NCI-H2029 (cell line): ENCODE measurements around the gene TIGD1.

Source experiments
- DNase-seq: peaks from one replicate; lab custom pipeline; 2025; lab: John Stamatoyannopoulos, UW

The TIGD1 gene

DNA sequence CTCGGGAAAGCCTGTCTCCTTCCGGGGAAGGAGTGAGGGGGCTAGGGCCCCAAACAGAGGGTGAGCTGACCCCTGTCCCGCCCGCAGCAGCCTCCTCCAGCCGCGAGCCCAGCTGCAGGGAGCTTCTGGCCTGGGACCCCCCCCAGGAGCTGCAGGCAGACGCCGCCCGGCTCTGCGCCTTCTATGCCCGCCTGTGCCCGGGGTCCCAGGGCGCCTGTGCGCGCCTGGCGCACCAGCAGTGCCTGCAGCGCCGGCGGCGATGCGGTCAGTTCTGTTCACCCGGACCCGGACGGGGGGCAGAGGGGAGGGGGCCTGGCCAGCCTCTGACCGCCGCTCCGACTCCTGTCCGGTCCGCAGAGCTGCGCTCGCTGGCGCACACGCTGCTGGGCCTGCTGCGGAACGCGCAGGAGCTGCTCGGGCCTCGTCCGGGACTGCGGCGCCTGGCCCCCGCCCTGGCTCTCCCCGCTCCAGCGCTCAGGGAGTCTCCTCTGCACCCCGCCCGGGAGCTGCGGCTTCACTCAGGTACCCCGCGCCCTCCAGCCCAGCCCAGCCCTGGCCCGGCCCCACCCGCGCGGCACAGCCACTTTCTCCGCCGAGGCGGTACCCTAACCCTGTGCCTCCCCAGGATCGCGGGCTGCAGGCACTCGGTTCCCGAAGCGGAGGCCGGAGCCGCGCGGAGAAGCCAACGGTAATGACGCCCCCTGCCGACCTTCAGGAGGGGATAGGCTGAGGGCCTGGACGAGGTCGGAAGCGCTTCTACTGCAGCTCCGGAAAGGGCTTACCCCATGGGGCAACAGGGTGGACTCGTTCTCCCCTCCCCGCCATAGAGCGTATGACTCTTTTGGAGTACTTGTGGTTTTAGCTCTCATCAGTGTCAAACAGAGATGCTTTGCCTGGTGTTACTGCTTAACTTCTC lies 26.4 kb downstream of the TIGD1 start:
- DNase-seq, result no peak

DNA sequence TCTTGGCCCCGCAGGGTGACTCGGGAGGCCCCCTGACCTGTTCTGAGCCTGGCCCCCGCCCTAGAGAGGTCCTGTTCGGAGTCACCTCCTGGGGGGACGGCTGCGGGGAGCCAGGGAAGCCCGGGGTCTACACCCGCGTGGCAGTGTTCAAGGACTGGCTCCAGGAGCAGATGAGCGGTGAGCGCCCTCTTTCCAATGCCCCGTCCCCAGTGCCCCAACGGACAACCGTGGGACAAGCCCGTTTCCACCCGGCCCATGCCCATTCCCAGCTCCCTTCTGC lies 27.0 kb downstream of the TIGD1 start:
- DNase-seq, result no peak

DNA sequence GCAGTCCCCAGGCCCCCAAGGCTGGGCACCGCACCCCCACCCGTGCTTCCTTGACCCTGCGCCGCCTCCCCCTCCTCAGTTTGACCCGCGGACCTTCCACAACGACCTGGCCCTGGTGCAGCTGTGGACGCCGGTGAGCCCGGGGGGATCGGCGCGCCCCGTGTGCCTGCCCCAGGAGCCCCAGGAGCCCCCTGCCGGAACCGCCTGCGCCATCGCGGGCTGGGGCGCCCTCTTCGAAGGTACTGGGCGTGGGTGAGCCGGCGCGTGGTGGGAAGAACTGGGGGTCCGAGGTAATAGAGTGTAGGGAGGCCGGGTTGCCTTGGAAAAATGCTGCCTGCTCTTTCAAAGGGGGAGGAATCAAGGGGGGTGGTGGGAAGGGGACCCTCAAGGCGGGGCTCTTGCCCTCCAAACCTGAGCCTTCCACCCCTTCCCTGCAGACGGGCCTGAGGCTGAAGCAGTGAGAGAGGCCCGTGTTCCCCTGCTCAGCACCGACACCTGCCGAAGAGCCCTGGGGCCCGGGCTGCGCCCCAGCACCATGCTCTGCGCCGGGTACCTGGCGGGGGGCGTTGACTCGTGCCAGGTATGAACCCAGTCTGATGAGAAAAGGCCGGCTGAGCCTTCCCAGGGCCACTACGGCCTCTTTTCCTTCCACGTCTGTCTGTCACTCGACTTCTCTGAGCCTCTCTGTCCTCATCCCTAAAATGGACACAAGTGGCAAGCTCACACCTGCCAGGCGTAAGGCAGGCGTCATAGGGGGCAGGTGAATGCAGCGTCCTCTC lies 27.5 kb downstream of the TIGD1 start:
- DNase-seq, result no peak

DNA sequence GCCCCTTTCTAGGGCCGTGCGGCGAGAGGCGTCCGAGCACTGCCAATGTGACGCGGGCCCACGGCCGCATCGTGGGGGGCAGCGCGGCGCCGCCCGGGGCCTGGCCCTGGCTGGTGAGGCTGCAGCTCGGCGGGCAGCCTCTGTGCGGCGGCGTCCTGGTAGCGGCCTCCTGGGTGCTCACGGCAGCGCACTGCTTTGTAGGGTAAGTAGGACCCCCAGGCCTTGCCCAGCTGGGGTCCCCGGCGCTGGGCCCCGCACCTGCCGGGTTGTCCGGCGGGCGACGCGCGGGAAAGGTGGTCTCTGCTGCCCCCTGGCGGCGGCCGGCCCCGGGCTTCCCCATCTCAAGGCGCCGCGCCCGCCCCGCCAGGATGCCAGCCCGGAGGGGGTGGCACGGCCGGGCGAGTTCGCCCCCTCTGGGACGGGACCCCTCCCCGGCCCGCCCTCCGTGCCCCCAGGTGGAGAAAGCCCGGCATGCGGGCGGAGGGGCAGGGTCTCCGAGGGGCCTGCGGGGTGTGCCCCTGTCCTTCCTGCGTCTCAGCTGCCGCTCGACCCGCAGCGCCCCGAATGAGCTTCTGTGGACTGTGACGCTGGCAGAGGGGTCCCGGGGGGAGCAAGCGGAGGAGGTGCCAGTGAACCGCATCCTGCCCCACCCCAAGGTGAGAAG lies 28.3 kb downstream of the TIGD1 start:
- no peak for DNase-seq

DNA sequence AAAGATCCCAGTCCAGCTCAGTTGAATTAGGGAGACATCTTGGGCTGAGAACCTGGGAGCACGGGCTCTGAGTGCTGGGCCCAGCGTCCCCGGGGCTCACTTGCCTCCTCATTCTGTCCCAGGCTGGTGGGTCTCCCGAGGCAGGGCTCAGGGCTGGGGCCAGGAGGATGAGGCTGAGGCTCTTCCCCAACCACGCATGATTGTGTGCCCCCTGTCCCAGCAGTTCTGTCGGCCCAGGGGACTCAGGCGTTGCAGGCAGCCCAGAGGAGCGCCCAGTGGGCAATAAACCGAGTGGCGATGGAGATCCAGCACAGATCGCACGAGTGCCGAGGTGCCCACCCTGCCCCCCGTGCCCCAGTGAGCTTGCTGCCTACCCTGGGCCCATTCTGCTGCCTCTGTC lies 29.3 kb downstream of the TIGD1 start:
- no peak for DNase-seq

DNA sequence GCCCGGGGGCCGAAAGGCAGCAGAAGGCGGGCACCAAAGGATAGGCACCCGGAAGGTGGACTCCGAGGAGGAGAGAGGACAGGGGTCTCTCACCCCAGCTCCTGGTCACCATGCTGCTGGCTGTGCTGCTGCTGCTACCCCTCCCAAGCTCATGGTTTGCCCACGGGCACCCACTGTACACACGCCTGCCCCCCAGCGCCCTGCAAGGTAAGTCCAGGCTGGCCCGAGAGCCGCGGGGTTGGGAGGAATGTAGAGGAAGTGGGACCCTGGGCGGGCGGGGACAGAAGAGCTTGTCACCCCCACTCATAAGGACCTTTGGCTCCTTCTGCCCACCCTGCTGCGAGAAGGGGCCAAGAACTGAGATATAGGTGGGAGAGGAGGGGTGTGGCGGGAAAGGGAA lies 29.9 kb downstream of the TIGD1 start:
- DNase-seq, result no peak

DNA sequence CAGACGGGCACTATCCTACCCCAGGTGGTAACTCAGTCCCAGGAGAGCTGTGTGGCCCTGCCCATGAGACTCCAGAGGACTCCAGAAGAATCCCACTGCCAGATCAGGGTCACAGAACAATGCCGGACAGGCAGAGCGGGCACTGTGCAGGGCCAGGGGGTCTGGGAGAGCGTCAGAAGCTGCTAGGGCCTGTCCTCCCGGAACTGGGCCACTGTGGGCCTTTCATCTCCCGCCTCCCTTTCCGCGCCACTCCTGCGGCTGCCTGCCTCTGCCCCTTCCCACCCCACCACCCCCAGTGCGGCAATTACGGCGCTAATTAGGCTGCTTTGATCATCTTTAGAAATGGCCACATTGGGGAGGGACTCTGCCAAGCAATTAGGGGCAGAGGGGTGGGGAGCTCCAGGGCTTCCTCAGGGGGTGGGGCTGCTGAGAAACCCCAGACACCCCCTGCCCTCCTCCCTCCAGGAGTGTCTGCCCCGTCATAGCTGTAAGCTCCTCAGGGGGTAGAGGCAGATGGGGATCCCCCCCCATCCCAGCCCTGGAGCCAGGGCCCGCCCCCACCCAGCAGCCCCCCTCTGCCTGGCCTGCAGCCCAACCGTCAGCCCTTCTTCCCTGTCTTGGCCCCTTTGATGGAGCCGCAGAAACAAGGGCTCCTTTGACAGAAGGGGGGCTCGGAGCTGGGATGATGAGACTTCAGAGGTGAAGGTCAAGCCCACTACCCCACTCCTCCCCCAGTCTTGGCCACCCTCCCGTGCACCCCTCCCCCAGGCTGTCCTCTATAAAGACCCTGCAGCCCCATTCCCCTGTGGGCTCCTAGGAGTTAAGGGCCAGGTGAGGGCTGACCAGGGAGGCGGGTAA lies 30.5 kb downstream of the TIGD1 start, which contains the start of gene PRSS56:
Gene PRSS56, plus strand, starts transcription at position 808 of the 858 bp plus-strand sequence. CDS start 211 bp downstream, outside the sequence.
- no peak for DNase-seq

DNA sequence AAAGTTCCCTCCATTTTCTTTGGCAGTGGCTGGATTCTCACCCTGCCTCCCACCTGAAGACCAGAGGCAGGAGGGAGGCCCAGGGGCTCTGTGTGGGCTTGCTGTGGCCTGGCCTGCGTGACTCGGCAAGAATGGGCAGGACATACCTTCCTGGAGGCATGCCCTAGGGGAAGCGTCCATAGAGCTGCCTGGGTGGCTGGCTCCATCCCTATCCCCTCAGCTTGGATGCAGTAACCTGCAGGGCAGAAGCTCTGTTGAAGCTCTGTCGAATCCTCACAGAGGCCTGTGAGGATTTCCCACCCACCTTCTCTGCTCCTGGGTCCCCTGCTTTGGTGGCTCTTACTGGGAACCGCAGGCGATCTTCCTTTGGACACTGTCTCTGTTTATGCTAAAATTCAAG lies 31.5 kb downstream of the TIGD1 start:
- DNase-seq, result no peak

DNA sequence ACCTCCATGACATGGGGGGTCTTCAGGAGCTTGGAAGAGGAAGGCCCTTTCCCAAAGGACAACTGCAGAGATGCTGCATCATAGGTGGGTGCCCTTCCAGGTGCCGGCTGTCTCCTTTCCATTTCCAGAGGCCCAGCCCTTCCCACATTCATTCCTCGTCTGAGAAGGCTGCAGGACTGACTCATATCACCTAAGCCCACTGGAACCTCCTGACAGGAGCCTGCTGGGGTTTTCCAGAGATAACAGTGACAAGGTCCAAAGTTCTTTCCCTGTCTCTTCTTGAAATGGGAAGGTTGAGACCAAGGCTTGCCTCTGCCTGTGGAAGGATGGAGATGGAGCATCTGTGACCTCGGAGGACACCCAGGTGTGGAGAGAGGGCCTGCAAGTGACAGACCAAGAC lies 33.8 kb downstream of the TIGD1 start:
- no peak for DNase-seq

DNA sequence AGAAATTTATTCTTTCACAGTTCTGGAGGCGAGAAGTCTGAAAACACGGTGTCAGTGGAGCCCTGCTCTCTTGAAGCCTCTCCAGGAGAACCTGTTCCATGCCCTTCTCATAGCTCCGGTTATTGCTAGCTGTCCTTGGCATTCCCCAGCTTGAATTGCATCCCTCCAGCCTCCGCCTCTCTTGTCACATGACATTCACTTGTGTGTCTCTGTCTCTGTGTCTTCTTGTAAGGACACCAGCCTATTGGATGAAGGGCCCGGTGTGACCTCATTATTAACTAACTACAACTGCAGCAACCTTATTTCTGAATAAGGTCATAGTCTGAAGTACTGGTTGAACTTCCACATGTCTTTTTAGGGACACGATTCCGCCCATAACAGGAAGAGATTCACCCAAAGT lies 34.7 kb downstream of the TIGD1 start:
- no peak for DNase-seq

DNA sequence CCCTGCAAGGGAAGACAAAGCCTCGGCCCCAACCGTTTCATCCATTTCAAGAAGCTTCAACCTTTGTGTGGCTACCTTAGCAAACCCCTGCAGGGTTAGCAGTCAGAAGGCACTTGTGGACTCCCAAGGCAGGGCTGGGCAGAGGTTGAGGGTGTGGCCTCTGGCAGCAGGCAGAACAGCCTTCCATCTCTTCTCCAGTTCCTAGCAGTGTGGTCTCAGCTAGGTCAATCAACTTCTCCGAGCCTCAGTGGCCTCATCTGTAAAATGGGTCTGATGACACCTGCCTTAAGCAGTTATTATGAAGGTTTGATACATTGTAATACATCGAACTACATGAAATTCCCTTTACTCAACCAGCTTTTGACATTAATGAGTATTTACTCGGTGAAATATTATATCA lies 37.0 kb downstream of the TIGD1 start:
- no peak for DNase-seq

DNA sequence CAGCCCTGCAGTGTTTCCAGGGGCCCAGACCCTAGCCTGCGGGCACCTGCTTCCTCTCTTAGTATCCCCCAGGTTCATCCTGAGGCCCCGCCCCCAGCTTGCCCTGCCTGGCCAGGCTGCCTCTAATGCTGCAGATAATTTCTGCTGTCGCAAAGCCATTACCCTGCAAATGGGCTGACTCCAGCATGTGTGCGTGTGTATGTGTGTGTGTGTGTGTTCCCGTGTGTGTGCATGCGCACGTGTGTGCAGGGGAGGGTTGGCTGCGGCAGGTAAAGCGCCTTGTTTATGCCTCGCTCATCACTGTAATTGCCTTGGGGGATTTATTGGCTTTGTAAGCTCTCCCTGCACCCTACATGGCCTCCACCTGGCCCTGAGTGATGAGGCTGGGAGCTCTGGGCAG lies 37.8 kb downstream of the TIGD1 start:
- DNase-seq, result no peak

DNA sequence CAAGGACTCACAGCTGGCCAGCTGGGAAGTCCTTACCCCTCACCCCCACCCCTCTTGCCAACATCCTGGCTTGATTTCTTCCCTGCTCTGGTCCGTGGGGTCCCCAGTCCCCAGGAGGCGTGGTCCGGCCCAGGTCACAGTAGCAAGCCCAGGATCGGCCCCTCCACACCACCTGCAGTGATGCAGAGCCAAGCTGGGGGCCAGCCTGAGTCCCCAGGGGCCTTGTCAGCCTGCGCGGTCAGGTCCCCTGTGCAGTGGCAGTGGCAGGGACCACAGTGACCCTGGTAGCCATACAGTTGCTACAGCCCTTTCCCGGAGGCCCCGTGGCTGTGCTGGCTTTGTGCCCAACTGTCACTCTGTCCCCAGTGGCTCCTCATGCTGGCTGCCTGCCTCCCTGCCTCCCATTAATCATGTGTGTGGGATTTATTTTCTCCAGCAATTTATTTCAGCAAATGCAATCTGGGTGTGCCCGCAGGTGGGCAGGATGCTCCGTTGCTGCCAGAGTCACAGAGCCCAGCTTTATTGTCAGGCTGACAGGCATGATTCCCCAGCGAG lies 38.9 kb downstream of the TIGD1 start:
- DNase-seq, result no peak

DNA sequence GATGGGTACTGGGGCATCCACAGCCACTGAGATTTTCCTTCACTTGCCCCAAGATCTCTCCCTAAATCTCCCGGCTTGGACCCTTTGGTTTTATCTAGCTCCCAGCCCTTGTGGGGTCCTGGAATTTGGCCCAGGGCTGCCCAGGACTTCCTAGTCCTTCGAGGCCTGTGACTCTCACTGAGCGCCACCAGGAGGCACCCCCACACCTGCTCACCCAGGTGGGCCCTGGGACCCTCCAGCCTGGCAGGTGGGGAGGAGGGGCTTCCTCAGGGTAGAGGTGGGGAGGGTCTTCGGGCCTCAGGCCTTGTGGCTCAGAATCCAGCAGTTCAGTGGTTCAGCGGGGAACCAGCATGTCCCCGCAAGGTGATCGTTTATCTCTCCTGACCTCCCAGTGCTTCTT lies 42.1 kb downstream of the TIGD1 start:
- no peak for DNase-seq

DNA sequence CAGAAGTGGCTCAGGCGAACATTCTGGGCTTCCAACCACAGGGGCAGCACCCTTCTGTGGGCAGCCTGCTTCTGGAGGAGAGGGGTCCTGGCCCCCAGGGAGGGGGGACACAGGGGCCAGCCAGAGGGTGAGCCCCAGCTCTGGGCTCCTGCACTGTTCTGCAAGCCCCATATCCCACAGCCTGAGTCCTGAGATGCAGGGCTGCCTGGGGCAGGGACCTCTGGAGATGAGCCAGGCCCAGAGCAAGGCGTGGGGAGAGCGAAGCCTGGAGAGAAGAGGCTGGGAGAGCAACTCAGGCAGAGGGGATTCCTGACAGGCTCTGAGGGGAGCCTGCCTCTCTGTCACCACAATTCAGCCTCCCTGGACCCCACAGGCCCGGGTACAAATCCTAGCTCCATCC lies 43.6 kb downstream of the TIGD1 start:
- no peak for DNase-seq

DNA sequence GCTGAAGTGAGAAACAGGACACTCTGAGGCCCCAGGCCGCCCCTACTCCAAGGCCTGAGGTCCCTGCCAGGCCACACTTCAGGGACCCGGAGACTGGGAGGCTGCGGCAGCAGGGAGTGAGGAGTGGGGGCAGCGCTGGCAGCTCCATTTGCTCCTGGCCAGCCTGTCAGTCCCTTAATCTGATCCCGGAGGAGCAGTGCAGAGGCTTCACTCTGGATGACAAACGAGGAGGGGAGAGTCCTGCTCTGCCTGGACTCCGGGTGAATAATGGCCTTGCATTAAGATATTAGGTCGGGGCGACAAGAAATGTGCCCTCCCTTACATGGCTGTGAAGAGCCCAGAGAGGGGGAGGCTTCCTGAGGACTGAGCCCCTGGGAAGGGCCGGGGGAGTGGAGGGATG lies 44.5 kb downstream of the TIGD1 start:
- DNase-seq, result no peak

DNA sequence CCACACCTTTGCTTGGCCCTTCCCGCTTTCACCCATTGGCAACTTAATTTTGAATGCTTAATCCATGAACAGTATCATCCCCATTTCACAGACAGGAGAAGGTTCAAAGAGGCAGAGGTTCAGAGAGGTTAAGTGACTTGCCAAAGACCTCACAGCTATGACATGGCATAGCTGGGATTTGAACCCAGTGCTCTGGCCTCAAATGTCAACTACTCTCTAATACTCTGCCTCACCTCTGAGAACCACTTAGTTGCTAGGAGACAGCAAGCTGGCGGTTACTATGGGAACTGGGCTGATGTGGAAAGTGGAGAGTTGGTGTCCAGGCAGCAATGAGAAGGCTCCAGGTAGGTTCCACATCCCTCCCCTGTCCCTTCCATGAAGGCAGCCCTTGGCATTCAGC lies 45.9 kb downstream of the TIGD1 start:
- DNase-seq, result peak; percentile 40

DNA sequence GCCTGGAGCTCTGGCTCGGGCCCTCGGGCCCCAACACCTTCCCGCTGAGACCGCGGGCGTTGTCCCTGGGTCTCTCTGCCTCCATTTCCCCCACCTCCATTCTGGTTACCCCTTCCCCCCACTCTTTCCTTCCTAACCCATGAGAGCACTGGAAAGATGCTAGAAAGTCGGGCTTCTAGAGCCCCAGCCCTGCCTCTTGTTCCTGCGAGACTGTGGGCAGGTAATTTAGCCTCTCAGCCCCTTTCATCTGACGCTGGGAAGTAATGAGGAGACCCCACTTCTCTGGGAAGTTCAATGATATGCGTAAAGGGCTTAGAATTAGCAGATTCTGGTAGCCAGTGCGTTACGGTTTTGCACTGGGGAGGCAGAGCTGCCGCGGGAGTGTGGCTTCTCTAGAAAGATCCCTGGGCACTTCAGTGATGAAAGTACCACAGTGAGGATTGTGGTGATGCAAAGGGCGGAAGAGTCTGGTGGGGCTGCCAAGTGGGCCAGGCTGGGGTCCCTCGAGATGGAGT lies 46.5 kb downstream of the TIGD1 start:
- DNase-seq, result no peak

DNA sequence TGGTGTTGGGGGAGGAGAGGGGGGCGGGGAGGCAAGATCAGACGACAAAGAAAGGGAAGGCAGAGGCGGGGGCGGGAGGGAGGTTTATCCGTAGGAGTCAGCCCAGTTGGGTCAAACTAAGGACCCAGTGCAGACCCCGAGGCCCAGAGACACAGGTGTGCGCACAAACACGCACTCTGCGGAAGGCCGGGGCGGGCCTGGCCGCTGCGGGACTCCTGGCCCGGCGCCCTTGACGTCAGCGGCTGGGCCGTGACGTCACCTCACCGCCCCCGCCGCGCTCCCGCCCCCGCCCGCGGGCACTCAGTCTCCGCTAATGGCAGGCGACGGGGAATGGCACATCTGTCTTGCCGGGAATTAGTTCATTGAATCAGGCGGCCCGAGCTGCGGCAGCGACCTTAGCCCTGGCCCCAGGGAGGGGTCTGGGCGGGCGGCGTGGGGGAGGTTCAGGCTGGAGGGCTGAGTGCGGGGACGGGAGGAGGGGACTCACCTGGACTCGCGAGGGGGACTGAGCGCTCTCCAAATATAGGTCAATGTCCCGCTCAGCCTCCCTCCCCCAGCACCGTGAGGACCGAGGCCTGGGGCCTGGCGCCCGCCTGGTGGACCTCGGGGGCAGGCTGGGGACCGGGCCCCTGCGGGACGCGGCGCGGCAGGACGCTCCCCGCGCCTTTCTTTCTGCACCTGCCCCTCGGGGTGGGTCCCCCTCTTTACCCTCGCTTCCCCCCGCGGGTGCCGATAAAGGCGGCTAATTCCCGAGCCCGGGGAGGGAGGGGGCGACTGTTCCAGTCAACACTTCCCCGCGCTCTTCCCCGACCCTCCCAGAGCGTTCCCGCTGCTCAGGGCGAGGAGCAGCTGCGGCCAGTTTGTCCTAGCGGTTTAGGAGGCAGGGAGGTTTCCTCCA lies 47.2 kb downstream of the TIGD1 start:
- no peak for DNase-seq

DNA sequence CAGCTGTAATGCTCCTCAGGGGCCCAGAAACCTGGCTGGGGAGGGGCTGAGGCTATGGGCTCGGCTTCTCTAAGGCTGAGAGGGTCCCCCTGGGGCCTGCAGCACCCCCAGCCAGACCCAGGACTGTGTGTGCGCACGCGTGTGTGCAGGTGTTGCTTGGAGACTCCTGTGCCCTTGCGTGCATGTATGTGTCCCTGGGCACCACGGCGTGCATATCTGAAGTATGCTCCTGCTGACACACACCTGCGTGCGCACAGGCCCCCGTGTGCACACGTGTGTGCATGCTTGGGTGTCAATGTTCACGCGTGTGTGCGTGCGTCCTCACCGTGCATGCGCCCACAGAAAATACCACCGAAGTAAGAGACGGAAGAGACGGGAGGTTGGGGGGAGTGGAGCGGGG lies 47.8 kb downstream of the TIGD1 start:
- DNase-seq, result no peak
